Endothelial cell of umbilical vein (primary cell): ENCODE measurements around the gene KCNMB3. TPM values are rescaled to one million over a fixed set of nuclear protein-coding genes. Genes with fewer than 3 reads are reported as not detected.

Source experiments
- BruUV-seq: library from RNA; stranded (reverse); fragments of 400-500 nt; replicated peaks from 2 replicates; lab custom pipeline; 2021; lab: Mats Ljungman, UMichigan
- CTCF ChIA-PET: fragments of 300-600, 350-600 bp; sonication (Branson Sonifier 250); formaldehyde crosslinking; loops from one replicate; lab custom pipeline; 2021; ENCODE audit warnings: antibody characterized with exemption, inconsistent platforms; lab: Charles Lee
- POLR2A ChIA-PET: fragments of 300-600, 350-600 bp; sonication (Branson Sonifier 250); formaldehyde crosslinking; loops from one replicate; lab custom pipeline; 2021; ENCODE audit warnings: antibody characterized with exemption, inconsistent platforms; lab: Charles Lee
- DNase-seq: peaks from one replicate; pipeline ENCODE4 v3.0.0-alpha.2; 2011; ENCODE audit warnings: low read depth, low spot score
- FAIRE-seq: peaks from 2 replicates; lab custom pipeline; 2011; peaks lifted over from hg19 to GRCh38; lab: Jason Lieb, UNC
- H2AFZ ChIP-seq: 2 replicates; pipeline ENCODE4 v1.6.0; 2012; ENCODE audit warnings: low read depth, low read length, control low read depth, inconsistent platforms
- H3K27ac ChIP-seq: 2 replicates; pipeline ENCODE4 v1.5.1; 2011; ENCODE audit warnings: low read depth, mild to moderate bottlenecking, control low read depth, low read length, moderate library complexity; ENCODE audit not compliant: insufficient read depth
- H3K27me3 ChIP-seq, 2 experiments: 2 replicates each; pipeline versions ENCODE4 v1.6.0 to v1.6.1; 2011; ENCODE audit warnings: low read length in 2 of 2, mixed read lengths in 1 of 2; ENCODE audit not compliant: control insufficient read depth in 2 of 2, insufficient read depth in 2 of 2
- H3K36me3 ChIP-seq, 2 experiments: 2 replicates in 1 of 2; 3 replicates in 1 of 2; pipeline ENCODE4 v1.5.1; 2011; ENCODE audit warnings: low read length in 2 of 2, mild to moderate bottlenecking in 1 of 2, moderate library complexity in 1 of 2; ENCODE audit not compliant: control insufficient read depth in 2 of 2, insufficient read depth in 2 of 2; ENCODE audit errors: extremely low read depth in 1 of 2
- H3K4me1 ChIP-seq: 3 replicates; pipeline ENCODE4 v1.5.1; 2011; ENCODE audit warnings: mild to moderate bottlenecking, low read length; ENCODE audit not compliant: control insufficient read depth, insufficient read depth; ENCODE audit errors: extremely low read depth
- H3K4me2 ChIP-seq: 2 replicates; pipeline ENCODE4 v1.6.1; 2011; ENCODE audit warnings: low read length, control low read depth, mixed read lengths; ENCODE audit not compliant: insufficient read depth
- H3K4me3 ChIP-seq, 3 experiments: fragments of 200-600 bp in 1 of 3; sonication (generic), shearing (Covaris generic) in 1 of 3; replicated peaks in 1 of 3; 2 replicates each; pipeline ENCODE4 v1.5.1; 2011 to 2016; ENCODE audit warnings: control low read depth in 3 of 3, low read length in 3 of 3, mild to moderate bottlenecking in 2 of 3, inconsistent platforms in 1 of 3, low read depth in 1 of 3, moderate library complexity in 1 of 3; ENCODE audit not compliant: insufficient read depth in 1 of 3
- H3K79me2 ChIP-seq: 2 replicates; pipeline ENCODE4 v1.6.0; 2012; ENCODE audit warnings: low read length, inconsistent platforms; ENCODE audit not compliant: control insufficient read depth, insufficient read depth
- H3K9ac ChIP-seq: replicated peaks from 2 replicates; pipeline ENCODE3; 2011; ENCODE audit warnings: low read length, control low read depth; ENCODE audit not compliant: insufficient read depth; ENCODE audit errors: extremely low read depth
- H3K9me1 ChIP-seq: replicated peaks from 3 replicates; pipeline ENCODE4 v1.6.0; 2011; ENCODE audit warnings: mild to moderate bottlenecking, low read length; ENCODE audit not compliant: control insufficient read depth, insufficient read depth; ENCODE audit errors: extremely low read depth
- H3K9me3 ChIP-seq: replicated peaks from 2 replicates; pipeline ENCODE4 v1.5.1; 2012; ENCODE audit warnings: low read length, inconsistent platforms; ENCODE audit not compliant: control insufficient read depth, insufficient read depth
- H4K20me1 ChIP-seq: replicated peaks from 2 replicates; pipeline ENCODE3; 2011; ENCODE audit warnings: mild to moderate bottlenecking, low read length; ENCODE audit not compliant: control insufficient read depth, insufficient read depth; ENCODE audit errors: extremely low read depth
- EZH2 ChIP-seq: IDR thresholded peaks from 2 replicates; pipeline ENCODE4 v1.6.1; 2012; ENCODE audit warnings: borderline replicate concordance, low read depth, mild to moderate bottlenecking, moderate library complexity, low read length, inconsistent platforms; ENCODE audit not compliant: severe bottlenecking
- FOS ChIP-seq: IDR thresholded peaks from 2 replicates; pipeline ENCODE4 v1.6.1; 2011; ENCODE audit warnings: mild to moderate bottlenecking, low read length, moderate library complexity, borderline replicate concordance; ENCODE audit not compliant: insufficient read depth
- GATA2 ChIP-seq: IDR thresholded peaks from 2 replicates; pipeline ENCODE4 v1.7.0; 2011; ENCODE audit warnings: low read depth, mild to moderate bottlenecking, moderate library complexity, mixed read lengths, low read length; ENCODE audit not compliant: insufficient read length, insufficient read depth
- JUN ChIP-seq: IDR thresholded peaks from 2 replicates; pipeline ENCODE4 v1.6.1; 2011; ENCODE audit warnings: borderline replicate concordance, low read depth; ENCODE audit not compliant: insufficient read length, insufficient read depth
- MAX ChIP-seq: IDR thresholded peaks from 2 replicates; pipeline ENCODE4 v1.6.1; 2011; ENCODE audit not compliant: insufficient read depth, insufficient read length
- MYC ChIP-seq: IDR thresholded peaks from one replicate; pipeline ENCODE4 v1.6.1; 2011; ENCODE audit warnings: mild to moderate bottlenecking, low read depth, low read length
- POLR2A ChIP-seq: IDR thresholded peaks from 2 replicates; pipeline ENCODE4 v1.6.1; 2012; ENCODE audit warnings: low read depth, mild to moderate bottlenecking, control low read depth, low read length
- POLR2AphosphoS5 ChIP-seq: IDR thresholded peaks from 2 replicates; pipeline ENCODE4 v1.6.1; 2012; ENCODE audit warnings: low read depth, mild to moderate bottlenecking, control low read depth, low read length, moderate library complexity; ENCODE audit not compliant: insufficient read depth
- dilution Hi-C: fragments of 300-500 bp; cut with MboI; formaldehyde crosslinking; loops from one replicate; pipeline ENCODE4 v1.15.0; 2019; ENCODE audit warnings: low sequenced_read_pairs; ENCODE audit not compliant: extremely low pct_ligation_motif_present
- intact Hi-C: fragments of 100-400 bp; cut with micrococcal nuclease; formaldehyde crosslinking; loops from one replicate; pipeline ENCODE4 v1.10.0; 2022
- polyA plus RNA-seq, 4 experiments: library from polyadenylated mRNA; depleted of rRNA in 3 of 4; stranded (reverse) in 3 of 4; unstranded in 1 of 4; fragments of >200 nt; gene quantifications; 2 replicates each; pipeline versions ENCODE4 v1.2.1 to v1.2.3, GENCODE V29; 2011 to 2012; ENCODE audit warnings: missing spikeins in 1 of 4
- total RNA-seq: library from RNA; stranded (reverse); gene quantifications from 2 replicates; pipeline ENCODE4 v1.2.3, GENCODE V29; 2021
- TF ChIP-seq, protein P1 (sequence below), 2 donors: IDR thresholded peaks; 1 replicate in 1 of 2; 2 replicates in 1 of 2; pipeline ENCODE4 v1.5.1; 2011; ENCODE audit warnings: low read length in 2 of 2, mild to moderate bottlenecking in 2 of 2, moderate library complexity in 2 of 2, control low read depth in 1 of 2, inconsistent platforms in 1 of 2, low read depth in 1 of 2; ENCODE audit not compliant: insufficient read depth in 1 of 2; ENCODE audit errors: extremely low read depth in 1 of 2

The KCNMB3 gene
- total and polyA plus RNA-seq, 2 donors (not counting 3 experiments of a cell fraction or from before 2014, with no cell fraction given): 1.2 to 1.7 TPM

DNA sequence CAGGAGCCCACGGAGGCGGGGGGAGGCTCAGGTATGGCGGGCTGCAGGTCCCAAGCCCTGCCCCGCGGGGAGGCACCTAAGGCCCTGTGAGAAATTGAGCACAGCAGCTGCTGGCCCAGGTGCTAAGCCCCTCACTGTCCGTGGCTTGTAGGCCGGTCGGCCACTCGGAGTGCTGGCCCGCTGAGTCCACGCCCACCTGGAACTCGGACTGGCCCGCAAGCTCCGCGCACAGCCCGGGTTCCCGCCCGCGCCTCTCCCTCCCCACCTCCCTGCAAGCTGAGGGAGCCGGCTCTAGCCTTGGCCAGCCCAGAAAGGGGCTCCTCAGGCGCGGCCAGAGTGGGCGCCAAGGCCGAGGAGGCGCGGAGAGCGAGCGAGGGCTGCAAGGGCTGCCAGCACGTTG, 12.2 kb upstream of the KCNMB3 start:
- CTCF ChIA-PET: interaction anchor here (0.9 kb wide), 1 partner anchor 107 kb away, joined by 3 read pairs; no protein-coding TSS in a partner anchor
- Histone ChIP-seq H4K20me1 (no peaks in the 10 kb centered on the region), H3K9ac (no peak overlapping the region), H3K9me3 (no peaks in the 10 kb centered on the region), H3K4me2 (no peak overlapping the region), H3K4me1 (peaks cover 14% of the 10 kb centered on the region), H3K27ac (no peak overlapping the region), H3K79me2 (no peaks in the 10 kb centered on the region), H2AFZ (no peak overlapping the region), H3K4me3 (no peak overlapping the region), H3K36me3 (no peaks in the 10 kb centered on the region), H3K27me3 (no peaks in the 10 kb centered on the region), H3K9me1 (no peaks in the 10 kb centered on the region)
- TF ChIP-seq FOS (no peak), POLR2A (no peak), MAX (no peak), EZH2 (no peak), GATA2 (no peak), POLR2AphosphoS5 (no peak), JUN (no peak), MYC (no peak)
- TF ChIP-seq, protein P1, sequence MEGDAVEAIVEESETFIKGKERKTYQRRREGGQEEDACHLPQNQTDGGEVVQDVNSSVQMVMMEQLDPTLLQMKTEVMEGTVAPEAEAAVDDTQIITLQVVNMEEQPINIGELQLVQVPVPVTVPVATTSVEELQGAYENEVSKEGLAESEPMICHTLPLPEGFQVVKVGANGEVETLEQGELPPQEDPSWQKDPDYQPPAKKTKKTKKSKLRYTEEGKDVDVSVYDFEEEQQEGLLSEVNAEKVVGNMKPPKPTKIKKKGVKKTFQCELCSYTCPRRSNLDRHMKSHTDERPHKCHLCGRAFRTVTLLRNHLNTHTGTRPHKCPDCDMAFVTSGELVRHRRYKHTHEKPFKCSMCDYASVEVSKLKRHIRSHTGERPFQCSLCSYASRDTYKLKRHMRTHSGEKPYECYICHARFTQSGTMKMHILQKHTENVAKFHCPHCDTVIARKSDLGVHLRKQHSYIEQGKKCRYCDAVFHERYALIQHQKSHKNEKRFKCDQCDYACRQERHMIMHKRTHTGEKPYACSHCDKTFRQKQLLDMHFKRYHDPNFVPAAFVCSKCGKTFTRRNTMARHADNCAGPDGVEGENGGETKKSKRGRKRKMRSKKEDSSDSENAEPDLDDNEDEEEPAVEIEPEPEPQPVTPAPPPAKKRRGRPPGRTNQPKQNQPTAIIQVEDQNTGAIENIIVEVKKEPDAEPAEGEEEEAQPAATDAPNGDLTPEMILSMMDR (IDR thresholded peaks at IDR 0.05; ENCODE audit: extremely low read depth in 1 of 2, insufficient read depth in 1 of 2, low read depth in 1 of 2, low read length in 2 of 2): no peak
- POLR2A ChIA-PET: no interaction called here
- intact Hi-C loops: no loop called here
- FAIRE-seq (no peak), DNase-seq (no peak)
- dilution Hi-C loops: no loop called here
- BruUV-seq: no TSS peak
